ENCODE data around the gene PTPRN2. TPM values are rescaled to one million over a fixed set of nuclear protein-coding genes. Genes with fewer than 3 reads are reported as not detected.

Gene PTPRN2
- polyA plus RNA-seq, 4 donors: 1.6 to 11.7 (median 4.0) TPM

- DNase-seq (no peak), FAIRE-seq (no peak)
- no peak overlapping the region for H3K27ac ChIP-seq (ENCODE audit: low read depth in 1 of 3, low read length in 2 of 3)
- no peaks in the 10 kb centered on the region for H3K36me3 ChIP-seq (ENCODE audit: control insufficient read depth in 3 of 3, insufficient read depth in 2 of 3, low read depth in 1 of 3, low read length in 3 of 3)
- 74 to 82% (median 80%) methylated on average over 9 of the region's 9 CpGs for WGBS, 3 donors
- H3K4me3 ChIP-seq (ENCODE audit: low read depth in 1 of 3, low read length in 3 of 3): no peak overlapping the region
- H3K27me3 ChIP-seq (ENCODE audit: control insufficient read depth in 3 of 3, insufficient read depth in 3 of 3, low read length in 3 of 3): no peaks in the 10 kb centered on the region
- H3K4me1 ChIP-seq (ENCODE audit: control insufficient read depth in 3 of 3, insufficient read depth in 2 of 3, low read depth in 1 of 3, low read length in 2 of 3): no peaks in the 10 kb centered on the region
- no peaks in the 10 kb centered on the region for H3K9me3 ChIP-seq (ENCODE audit: control insufficient read depth in 2 of 2, insufficient read depth in 1 of 2, low read depth in 1 of 2, low read length in 1 of 2)
Measured at GRCh38 chr7:158547817-158548216, 39.8 kb downstream of the PTPRN2 start.

GRCh38 chr7:158546626-158547025 is 41.0 kb downstream of the PTPRN2 start:
- Histone ChIP-seq H3K4me1 (ENCODE audit: control insufficient read depth in 3 of 3, insufficient read depth in 2 of 3, low read depth in 1 of 3, low read length in 2 of 3) (no peaks in the 10 kb centered on the region), H3K27me3 (ENCODE audit: control insufficient read depth in 3 of 3, insufficient read depth in 3 of 3, low read length in 3 of 3) (no peaks in the 10 kb centered on the region), H3K9me3 (ENCODE audit: control insufficient read depth in 2 of 2, insufficient read depth in 1 of 2, low read depth in 1 of 2, low read length in 1 of 2) (no peaks in the 10 kb centered on the region), H3K27ac (ENCODE audit: low read depth in 1 of 3, low read length in 2 of 3) (no peak overlapping the region), H3K4me3 (ENCODE audit: low read depth in 1 of 3, low read length in 3 of 3) (no peak overlapping the region), H3K36me3 (ENCODE audit: control insufficient read depth in 3 of 3, insufficient read depth in 2 of 3, low read depth in 1 of 3, low read length in 3 of 3) (no peaks in the 10 kb centered on the region)
- no peak for DNase-seq
- 94 to 95% (median 95%) methylated on average over 11 of the region's 11 CpGs for WGBS, 3 donors
- FAIRE-seq: no peak

GRCh38 chr7:158546214-158546613 is 41.4 kb downstream of the PTPRN2 start:
- Histone ChIP-seq H3K27ac (ENCODE audit: low read depth in 1 of 3, low read length in 2 of 3) (no peak overlapping the region), H3K4me1 (ENCODE audit: control insufficient read depth in 3 of 3, insufficient read depth in 2 of 3, low read depth in 1 of 3, low read length in 2 of 3) (no peaks in the 10 kb centered on the region), H3K4me3 (ENCODE audit: low read depth in 1 of 3, low read length in 3 of 3) (no peak overlapping the region), H3K9me3 (ENCODE audit: control insufficient read depth in 2 of 2, insufficient read depth in 1 of 2, low read depth in 1 of 2, low read length in 1 of 2) (no peaks in the 10 kb centered on the region), H3K36me3 (ENCODE audit: control insufficient read depth in 3 of 3, insufficient read depth in 2 of 3, low read depth in 1 of 3, low read length in 3 of 3) (no peaks in the 10 kb centered on the region), H3K27me3 (ENCODE audit: control insufficient read depth in 3 of 3, insufficient read depth in 3 of 3, low read length in 3 of 3) (no peaks in the 10 kb centered on the region)
- no peak for DNase-seq
- 91 to 97% (median 93%) methylated on average over 16 of the region's 16 CpGs for WGBS, 3 donors
- no peak for FAIRE-seq

- no peak overlapping the region for H3K27ac ChIP-seq (ENCODE audit: low read depth in 1 of 3, low read length in 2 of 3)
- no peak overlapping the region for H3K4me3 ChIP-seq (ENCODE audit: low read depth in 1 of 3, low read length in 3 of 3)
- DNase-seq (no peak), FAIRE-seq (no peak)
- H3K4me1 ChIP-seq (ENCODE audit: control insufficient read depth in 3 of 3, insufficient read depth in 2 of 3, low read depth in 1 of 3, low read length in 2 of 3): no peaks in the 10 kb centered on the region
- H3K36me3 ChIP-seq (ENCODE audit: control insufficient read depth in 3 of 3, insufficient read depth in 2 of 3, low read depth in 1 of 3, low read length in 3 of 3): no peaks in the 10 kb centered on the region
- 59 to 76% (median 74%) methylated on average over 8 of the region's 8 CpGs for WGBS, 3 donors
- H3K27me3 ChIP-seq (ENCODE audit: control insufficient read depth in 3 of 3, insufficient read depth in 3 of 3, low read length in 3 of 3): no peaks in the 10 kb centered on the region
- H3K9me3 ChIP-seq (ENCODE audit: control insufficient read depth in 2 of 2, insufficient read depth in 1 of 2, low read depth in 1 of 2, low read length in 1 of 2): no peaks in the 10 kb centered on the region
Measured at GRCh38 chr7:158544708-158545107, 42.9 kb downstream of the PTPRN2 start.

- Histone ChIP-seq H3K27ac (ENCODE audit: low read depth in 1 of 3, low read length in 2 of 3) (no peak overlapping the region), H3K4me3 (ENCODE audit: low read depth in 1 of 3, low read length in 3 of 3) (no peak overlapping the region), H3K4me1 (ENCODE audit: control insufficient read depth in 3 of 3, insufficient read depth in 2 of 3, low read depth in 1 of 3, low read length in 2 of 3) (no peaks in the 10 kb centered on the region), H3K36me3 (ENCODE audit: control insufficient read depth in 3 of 3, insufficient read depth in 2 of 3, low read depth in 1 of 3, low read length in 3 of 3) (no peaks in the 10 kb centered on the region), H3K9me3 (ENCODE audit: control insufficient read depth in 2 of 2, insufficient read depth in 1 of 2, low read depth in 1 of 2, low read length in 1 of 2) (no peaks in the 10 kb centered on the region), H3K27me3 (ENCODE audit: control insufficient read depth in 3 of 3, insufficient read depth in 3 of 3, low read length in 3 of 3) (no peaks in the 10 kb centered on the region)
- DNase-seq (no peak), FAIRE-seq (no peak)
- WGBS, 3 donors: 91 to 92% (median 91%) methylated on average over 11 of the region's 11 CpGs
Measured at GRCh38 chr7:158543840-158544239, 43.8 kb downstream of the PTPRN2 start.

- Histone ChIP-seq H3K27me3 (ENCODE audit: control insufficient read depth in 3 of 3, insufficient read depth in 3 of 3, low read length in 3 of 3) (no peaks in the 10 kb centered on the region), H3K4me1 (ENCODE audit: control insufficient read depth in 3 of 3, insufficient read depth in 2 of 3, low read depth in 1 of 3, low read length in 2 of 3) (no peaks in the 10 kb centered on the region), H3K27ac (ENCODE audit: low read depth in 1 of 3, low read length in 2 of 3) (no peak overlapping the region), H3K9me3 (ENCODE audit: control insufficient read depth in 2 of 2, insufficient read depth in 1 of 2, low read depth in 1 of 2, low read length in 1 of 2) (no peaks in the 10 kb centered on the region), H3K4me3 (ENCODE audit: low read depth in 1 of 3, low read length in 3 of 3) (no peak overlapping the region), H3K36me3 (ENCODE audit: control insufficient read depth in 3 of 3, insufficient read depth in 2 of 3, low read depth in 1 of 3, low read length in 3 of 3) (no peaks in the 10 kb centered on the region)
- 84 to 91% (median 84%) methylated on average over 19 of the region's 19 CpGs for WGBS, 3 donors
- no peak for FAIRE-seq
- no peak for DNase-seq
Measured at GRCh38 chr7:158542651-158543566, 44.7 kb downstream of the PTPRN2 start.

- DNase-seq: no peak
- Histone ChIP-seq H3K4me3 (ENCODE audit: low read depth in 1 of 3, low read length in 3 of 3) (no peak overlapping the region), H3K27me3 (ENCODE audit: control insufficient read depth in 3 of 3, insufficient read depth in 3 of 3, low read length in 3 of 3) (no peaks in the 10 kb centered on the region), H3K27ac (ENCODE audit: low read depth in 1 of 3, low read length in 2 of 3) (no peak overlapping the region), H3K4me1 (ENCODE audit: control insufficient read depth in 3 of 3, insufficient read depth in 2 of 3, low read depth in 1 of 3, low read length in 2 of 3) (no peaks in the 10 kb centered on the region), H3K9me3 (ENCODE audit: control insufficient read depth in 2 of 2, insufficient read depth in 1 of 2, low read depth in 1 of 2, low read length in 1 of 2) (no peaks in the 10 kb centered on the region), H3K36me3 (ENCODE audit: control insufficient read depth in 3 of 3, insufficient read depth in 2 of 3, low read depth in 1 of 3, low read length in 3 of 3) (no peaks in the 10 kb centered on the region)
- no peak for FAIRE-seq
- 66 to 80% (median 73%) methylated on average over 13 of the region's 13 CpGs for WGBS, 3 donors
Measured at GRCh38 chr7:158541346-158542010, 46.1 kb downstream of the PTPRN2 start.

GRCh38 chr7:158539711-158540146 is 47.9 kb downstream of the PTPRN2 start:
- no peaks in the 10 kb centered on the region for H3K4me1 ChIP-seq (ENCODE audit: control insufficient read depth in 3 of 3, insufficient read depth in 2 of 3, low read depth in 1 of 3, low read length in 2 of 3)
- no peaks in the 10 kb centered on the region for H3K9me3 ChIP-seq (ENCODE audit: control insufficient read depth in 2 of 2, insufficient read depth in 1 of 2, low read depth in 1 of 2, low read length in 1 of 2)
- no peak for DNase-seq
- 84 to 90% (median 86%) methylated on average over 12 of the region's 12 CpGs for WGBS, 3 donors
- no peak for FAIRE-seq
- no peaks in the 10 kb centered on the region for H3K36me3 ChIP-seq (ENCODE audit: control insufficient read depth in 3 of 3, insufficient read depth in 2 of 3, low read depth in 1 of 3, low read length in 3 of 3)
- H3K27ac ChIP-seq (ENCODE audit: low read depth in 1 of 3, low read length in 2 of 3): no peak overlapping the region
- no peaks in the 10 kb centered on the region for H3K27me3 ChIP-seq (ENCODE audit: control insufficient read depth in 3 of 3, insufficient read depth in 3 of 3, low read length in 3 of 3)
- H3K4me3 ChIP-seq (ENCODE audit: low read depth in 1 of 3, low read length in 3 of 3): no peak overlapping the region
